Measurements from ENCODE around the gene CDH13. TPM values are rescaled to one million over a fixed set of nuclear protein-coding genes. Genes with fewer than 3 reads are reported as not detected.

CDH13 gene
- total RNA-seq, 1 experiment from 2014 or later, result not detected

DNA sequence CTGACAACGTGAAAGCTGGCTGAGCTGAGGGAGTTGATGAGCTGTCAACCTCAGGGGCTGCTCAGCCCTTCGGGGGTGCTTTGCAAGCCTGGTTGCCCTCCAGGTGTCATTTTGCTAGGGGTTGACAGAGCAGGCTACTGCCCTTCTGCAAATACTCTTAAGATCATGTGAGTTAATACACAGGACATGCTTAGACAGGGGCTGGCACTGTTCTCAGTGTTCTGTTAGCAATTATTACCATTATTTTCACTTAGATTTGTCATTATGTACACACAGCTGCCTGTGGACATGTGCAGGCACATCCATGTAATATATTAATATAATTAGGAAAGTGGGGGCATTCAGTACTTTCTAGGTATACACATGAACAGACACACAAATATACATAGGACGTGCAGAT, 626.8 kb downstream of the CDH13 start:
- in situ Hi-C loops (cut with HindIII; ENCODE audit: low pct_unique_long_range_greater_than_20kb, low sequenced_read_pairs), result no loop called here
- DNase-seq (ENCODE audit: low read depth, low spot score), result no peak

DNA sequence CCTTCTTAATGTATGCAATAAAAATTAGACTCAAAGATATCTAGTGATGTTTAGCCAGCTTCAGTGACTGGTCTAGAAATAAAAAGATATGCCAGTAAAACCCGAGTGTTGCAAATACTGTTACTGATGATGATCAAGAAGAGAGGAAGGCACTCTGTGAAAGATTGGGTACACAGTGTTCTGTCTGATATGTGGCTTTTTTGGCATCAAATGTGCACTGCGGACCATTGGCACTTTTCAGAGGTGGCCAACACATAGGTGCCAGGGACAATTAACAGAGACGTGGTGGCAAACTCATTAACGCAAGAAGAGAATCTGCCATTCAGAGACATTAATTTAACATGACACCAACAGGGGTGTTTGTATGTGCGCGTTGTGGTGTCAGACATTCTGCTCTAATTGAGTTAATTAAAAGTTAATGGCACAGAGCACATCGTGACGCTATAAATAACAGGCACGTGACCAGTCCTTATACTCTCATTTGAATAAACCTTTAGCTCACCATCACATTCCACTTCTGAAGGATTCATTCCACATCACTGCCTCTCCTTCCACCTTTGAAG, 631.7 kb downstream of the CDH13 start:
- no peak for DNase-seq (ENCODE audit: low read depth, low spot score)
- in situ Hi-C loops (cut with HindIII; ENCODE audit: low pct_unique_long_range_greater_than_20kb, low sequenced_read_pairs), result no loop called here

DNA sequence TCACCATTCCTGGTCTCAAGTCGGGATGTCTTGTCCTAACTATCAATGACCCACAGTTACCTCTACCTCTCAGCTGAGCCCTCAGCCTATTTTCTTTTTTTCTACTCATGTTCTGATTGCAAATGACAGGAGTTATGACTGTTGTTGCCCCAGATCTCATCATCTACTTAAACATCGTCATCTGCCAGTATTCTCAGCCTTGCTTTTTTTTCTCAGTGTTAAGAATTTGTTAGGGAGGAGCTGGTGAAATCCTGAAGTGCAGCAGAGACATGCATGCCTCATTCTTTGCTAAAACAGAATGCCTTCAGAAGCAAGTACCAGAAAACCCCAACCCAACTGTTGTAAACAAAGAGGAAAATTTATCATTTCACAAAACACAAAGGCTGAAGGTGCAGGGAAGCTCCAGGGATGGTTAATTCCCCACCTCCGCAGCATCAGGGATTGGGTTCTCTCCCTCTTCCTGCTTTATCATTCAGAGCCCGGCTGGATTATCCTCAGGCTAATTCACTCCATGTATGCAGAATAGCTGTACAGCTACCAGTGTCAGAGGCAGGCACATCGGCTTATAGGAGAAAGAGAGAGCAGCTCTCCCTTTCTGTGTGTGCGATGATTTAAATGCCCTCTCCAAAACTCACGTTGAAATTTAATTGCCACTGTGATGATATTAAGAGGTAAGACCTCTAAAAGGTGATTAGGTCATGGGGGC, 640.2 kb downstream of the CDH13 start:
- in situ Hi-C loops (cut with HindIII; ENCODE audit: low pct_unique_long_range_greater_than_20kb, low sequenced_read_pairs), result no loop called here
- no peak for DNase-seq (ENCODE audit: low read depth, low spot score)

DNA sequence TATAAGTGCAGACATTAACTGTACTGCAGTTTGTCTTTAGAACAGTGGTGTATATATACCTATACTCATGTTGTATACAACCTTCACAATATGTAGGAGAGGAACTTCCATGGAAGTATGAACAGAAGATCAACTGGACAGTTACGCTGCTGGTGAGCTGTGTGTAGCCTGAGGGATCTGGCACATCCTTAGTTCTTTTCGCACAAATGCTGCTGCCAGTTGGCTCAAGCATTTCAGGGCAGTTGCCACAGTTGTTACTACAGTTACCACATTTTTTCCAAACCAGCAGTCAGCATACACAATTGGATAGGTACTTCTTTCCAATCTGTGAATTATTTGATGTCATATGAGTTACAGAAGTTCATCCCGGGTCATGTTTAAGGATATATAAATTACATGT, 641.4 kb downstream of the CDH13 start:
- in situ Hi-C loops (cut with HindIII; ENCODE audit: low pct_unique_long_range_greater_than_20kb, low sequenced_read_pairs), result no loop called here
- no peak for DNase-seq (ENCODE audit: low read depth, low spot score)

DNA sequence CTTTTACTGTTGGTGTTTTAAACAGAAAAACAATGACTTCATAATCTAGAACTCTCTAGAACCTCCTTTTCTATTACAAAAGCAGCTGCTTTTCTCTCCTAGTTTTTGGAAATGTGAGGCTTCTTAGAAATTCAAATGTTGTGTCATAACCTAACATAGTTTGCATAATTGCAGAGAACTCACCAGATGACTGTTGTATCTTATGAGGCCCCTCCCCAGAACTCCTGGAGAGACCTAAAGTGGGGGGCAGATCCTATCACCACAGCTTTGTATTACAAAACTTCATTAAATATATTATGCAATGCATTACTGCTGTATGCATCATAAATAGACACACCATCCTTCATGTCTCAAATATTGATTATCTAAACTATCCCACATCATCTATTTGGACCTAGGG, 642.3 kb downstream of the CDH13 start:
- in situ Hi-C loops (cut with HindIII; ENCODE audit: low pct_unique_long_range_greater_than_20kb, low sequenced_read_pairs), result no loop called here

DNA sequence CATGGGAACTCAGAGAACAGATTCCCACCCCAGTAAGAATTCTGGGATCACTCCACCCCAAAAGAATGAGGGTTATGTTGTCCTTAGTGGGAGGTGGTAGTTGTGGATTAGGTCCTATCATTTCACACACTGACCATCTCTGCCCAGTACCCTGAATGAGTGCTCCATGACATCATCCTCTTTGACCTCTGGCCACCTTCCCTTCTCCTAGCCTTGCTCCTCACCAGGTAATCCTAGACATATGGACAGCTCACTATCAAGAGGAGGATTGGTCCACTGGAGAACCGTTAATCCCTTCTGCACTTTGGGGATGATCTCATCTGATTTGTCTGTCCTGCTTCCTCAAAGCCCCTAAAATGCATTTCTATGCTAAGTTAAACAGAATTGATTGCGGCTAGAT, 642.8 kb downstream of the CDH13 start:
- in situ Hi-C loops (cut with HindIII; ENCODE audit: low pct_unique_long_range_greater_than_20kb, low sequenced_read_pairs), result no loop called here
- DNase-seq (ENCODE audit: low read depth, low spot score), result no peak

More for the DNA sequence above, 642.3 kb downstream of the CDH13 start:
- DNase-seq (ENCODE audit: low read depth, low spot score), result no peak

DNA sequence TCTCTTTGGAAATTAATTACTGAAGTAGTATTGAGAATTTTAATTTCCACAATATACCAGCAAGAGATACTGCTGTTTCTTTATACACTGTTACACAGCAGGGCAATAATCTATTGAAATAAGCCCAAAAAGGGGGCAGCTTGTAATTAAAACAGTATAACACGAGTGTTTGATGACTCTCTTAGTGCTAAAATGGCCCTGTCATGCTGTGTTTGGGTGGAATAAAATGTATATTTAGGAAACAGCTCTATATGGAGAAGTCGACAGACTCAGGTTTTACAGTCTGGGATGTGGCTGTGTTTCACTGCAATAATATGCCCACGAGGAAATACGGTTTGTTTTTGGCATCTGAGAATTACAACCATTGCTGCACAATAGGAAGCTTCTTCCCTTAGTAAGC, 643.3 kb downstream of the CDH13 start:
- in situ Hi-C loops (cut with HindIII; ENCODE audit: low pct_unique_long_range_greater_than_20kb, low sequenced_read_pairs), result no loop called here
- DNase-seq (ENCODE audit: low read depth, low spot score), result no peak

DNA sequence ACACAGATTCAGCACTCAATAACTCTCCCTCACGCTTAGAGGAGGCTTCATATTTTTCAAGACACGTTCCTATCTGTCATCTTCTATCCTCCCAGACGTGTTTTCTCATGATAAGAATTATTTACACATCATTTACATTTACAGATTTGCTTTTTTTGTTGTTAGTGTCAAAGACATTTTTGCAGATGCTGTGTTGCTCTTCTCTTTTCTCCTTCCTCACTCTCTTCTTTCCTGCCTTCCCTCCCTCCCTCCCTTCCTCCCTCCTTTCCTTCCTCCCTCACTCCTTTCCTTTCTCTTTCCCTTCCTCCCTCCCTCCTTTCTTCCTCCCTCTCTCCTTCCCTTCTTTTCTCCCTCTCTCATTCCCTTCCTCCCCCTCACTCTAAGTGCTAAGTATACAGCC, 643.9 kb downstream of the CDH13 start:
- DNase-seq (ENCODE audit: low read depth, low spot score), result no peak
- in situ Hi-C loops (cut with HindIII; ENCODE audit: low pct_unique_long_range_greater_than_20kb, low sequenced_read_pairs), result no loop called here

DNA sequence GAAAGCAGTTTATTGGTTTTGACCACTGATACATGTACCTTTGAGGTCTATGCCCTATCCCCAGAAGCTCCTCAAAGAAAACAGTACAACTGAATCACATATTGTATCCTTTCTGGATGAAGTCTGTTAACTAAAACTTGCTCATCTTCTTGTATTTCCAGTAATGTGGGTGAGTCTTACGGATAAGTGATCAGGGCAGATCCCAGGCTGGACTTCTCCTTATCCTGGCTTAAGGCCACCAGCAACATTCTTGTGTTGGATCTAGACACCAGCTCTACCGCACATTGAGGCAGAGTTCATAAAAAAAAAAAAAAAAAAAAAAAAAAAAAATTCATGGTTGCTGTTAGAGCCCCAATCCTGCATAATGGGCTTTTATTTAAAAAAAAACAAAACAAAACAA, 644.4 kb downstream of the CDH13 start:
- DNase-seq (ENCODE audit: low read depth, low spot score), result no peak
- in situ Hi-C loops (cut with HindIII; ENCODE audit: low pct_unique_long_range_greater_than_20kb, low sequenced_read_pairs), result no loop called here

DNA sequence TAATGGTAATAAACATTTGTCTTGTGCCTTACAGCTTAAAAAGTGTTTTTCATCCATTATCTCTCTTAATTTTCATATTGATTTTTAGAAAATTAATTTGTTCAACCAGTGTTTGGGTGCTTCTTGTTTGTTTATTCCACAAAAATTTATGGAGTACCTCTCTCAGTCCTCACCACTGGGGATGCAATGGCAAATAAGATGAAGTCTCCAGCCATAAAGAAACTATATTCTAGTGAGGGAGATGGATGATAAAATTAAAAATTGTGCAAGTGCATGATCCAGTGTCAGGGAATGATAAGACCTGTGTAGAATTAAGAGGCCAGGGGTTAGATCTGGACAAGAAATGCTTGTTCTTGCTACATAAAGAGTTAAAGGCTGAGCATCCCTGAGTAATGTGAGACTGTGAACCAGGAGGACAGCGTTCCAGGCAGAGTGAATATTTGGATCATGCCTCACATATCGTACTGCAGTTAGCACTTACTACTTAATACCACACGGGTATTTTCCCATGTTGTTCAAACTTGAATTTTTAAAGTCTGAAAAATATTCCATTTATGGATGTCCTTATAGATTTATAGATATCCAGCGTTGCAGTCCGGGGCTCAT, 645.3 kb downstream of the CDH13 start:
- in situ Hi-C loops (cut with HindIII; ENCODE audit: low pct_unique_long_range_greater_than_20kb, low sequenced_read_pairs), result no loop called here
- no peak for DNase-seq (ENCODE audit: low read depth, low spot score)

DNA sequence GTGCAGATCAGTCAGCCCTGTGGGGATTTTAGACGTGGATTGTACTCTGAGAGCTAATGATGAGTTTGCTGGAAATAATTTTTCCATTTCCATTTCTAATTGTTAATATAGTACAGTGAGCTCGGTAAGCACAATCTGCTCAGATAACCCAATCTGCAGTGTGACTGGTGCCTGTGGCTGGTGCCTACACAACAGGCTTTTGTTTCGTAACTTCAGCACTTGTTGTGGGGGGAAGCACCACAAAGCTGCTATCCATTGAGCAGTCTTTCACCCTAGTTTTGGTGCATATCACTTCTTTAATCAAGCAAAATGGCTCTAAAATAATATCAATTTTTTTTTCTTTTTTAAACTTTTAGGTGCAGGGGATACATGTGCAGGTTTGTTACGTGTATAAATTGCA, 646.1 kb downstream of the CDH13 start:
- in situ Hi-C loops (cut with HindIII; ENCODE audit: low pct_unique_long_range_greater_than_20kb, low sequenced_read_pairs), result no loop called here
- DNase-seq (ENCODE audit: low read depth, low spot score), result no peak

DNA sequence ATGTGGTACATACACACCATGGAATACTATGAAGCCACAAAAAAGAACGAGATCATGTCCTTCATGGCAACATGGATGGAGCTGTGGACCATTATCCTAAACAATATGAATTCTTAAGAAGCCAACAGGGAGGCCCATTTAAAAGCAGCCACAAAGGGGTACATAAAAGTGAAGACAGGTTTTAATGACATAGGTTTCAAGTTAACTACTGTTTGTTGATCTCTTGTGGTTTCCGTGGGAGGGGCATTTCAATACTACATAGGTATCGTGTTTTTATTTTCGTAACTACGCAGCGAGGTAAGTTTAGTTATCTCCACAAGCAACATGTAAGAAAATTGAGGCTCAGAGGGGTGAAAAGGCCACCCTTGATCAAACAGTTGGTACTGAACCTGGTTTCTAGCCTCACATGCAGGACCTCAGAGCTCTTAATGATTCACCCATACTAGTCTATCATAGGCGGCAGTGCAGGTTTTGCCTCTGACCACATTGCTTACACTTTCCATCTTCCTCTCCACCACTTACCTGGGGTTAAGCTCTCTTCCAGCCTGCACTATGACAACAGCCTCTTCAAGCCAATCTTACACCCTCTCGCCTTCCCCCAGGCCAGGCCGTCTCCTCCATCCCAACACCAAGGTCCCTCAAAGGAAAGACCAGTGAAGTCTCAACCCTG, 646.9 kb downstream of the CDH13 start:
- no peak for DNase-seq (ENCODE audit: low read depth, low spot score)
- in situ Hi-C loops (cut with HindIII; ENCODE audit: low pct_unique_long_range_greater_than_20kb, low sequenced_read_pairs), result no loop called here

DNA sequence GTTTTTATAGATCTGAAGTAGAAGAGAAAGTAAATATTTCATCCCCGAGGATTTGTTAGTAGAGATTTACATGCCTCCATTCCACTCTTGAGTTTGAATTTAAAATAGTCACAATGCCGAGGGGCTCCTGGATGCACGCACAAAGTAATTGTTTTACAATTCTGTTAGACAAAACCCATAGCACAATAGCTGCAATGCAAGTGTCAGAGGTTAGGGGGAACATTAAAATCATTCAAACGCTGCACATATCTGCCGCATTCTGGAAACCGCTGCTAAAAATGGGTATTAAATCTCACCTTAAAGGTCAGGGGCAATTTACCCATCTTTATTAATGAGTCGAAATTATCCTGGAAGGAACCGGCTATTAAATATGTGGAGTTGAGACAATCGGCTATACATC, 652.5 kb downstream of the CDH13 start:
- in situ Hi-C loops (cut with HindIII; ENCODE audit: low pct_unique_long_range_greater_than_20kb, low sequenced_read_pairs), result no loop called here
- no peak for DNase-seq (ENCODE audit: low read depth, low spot score)

DNA sequence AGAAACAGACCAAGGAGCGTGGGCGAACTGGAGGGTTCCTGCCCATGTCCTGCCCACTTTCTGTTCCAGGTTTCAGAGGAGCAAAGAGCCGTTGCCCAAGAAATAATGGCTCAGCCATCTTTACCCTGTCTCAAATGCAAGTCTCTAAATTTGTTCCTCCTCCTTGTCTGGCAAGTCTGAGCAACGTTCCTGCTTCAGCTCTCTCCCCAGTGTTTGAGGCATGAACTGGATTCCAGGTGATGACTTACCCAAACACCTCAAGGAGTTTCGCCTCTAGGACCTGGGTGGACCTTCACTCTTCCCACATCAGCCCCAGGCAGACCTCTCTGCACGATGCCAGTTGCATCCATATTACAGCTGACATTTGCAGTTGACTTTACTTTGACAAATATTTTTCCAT, 659.2 kb downstream of the CDH13 start:
- in situ Hi-C loops (cut with HindIII; ENCODE audit: low pct_unique_long_range_greater_than_20kb, low sequenced_read_pairs), result no loop called here
- no peak for DNase-seq (ENCODE audit: low read depth, low spot score)

DNA sequence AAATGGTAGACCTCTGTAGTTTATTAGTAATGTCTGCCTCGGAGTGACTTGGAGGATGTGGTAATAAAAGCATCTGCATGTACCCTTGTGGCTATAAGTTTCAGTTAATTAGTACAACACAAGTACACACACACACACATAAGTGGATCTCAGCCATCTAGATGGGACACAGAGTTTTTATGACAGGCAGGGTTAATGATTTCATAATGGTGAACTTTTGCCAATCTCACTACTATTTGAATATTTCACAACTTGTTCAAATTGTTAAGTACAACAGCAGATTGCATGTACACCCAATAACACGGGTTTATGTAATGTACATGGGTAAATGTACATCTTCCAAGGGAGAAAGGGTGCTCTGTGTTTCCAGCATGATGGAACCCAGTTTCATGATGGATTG, 669.7 kb downstream of the CDH13 start:
- no peak for DNase-seq (ENCODE audit: low read depth, low spot score)
- in situ Hi-C loops (cut with HindIII; ENCODE audit: low pct_unique_long_range_greater_than_20kb, low sequenced_read_pairs), result no loop called here

DNA sequence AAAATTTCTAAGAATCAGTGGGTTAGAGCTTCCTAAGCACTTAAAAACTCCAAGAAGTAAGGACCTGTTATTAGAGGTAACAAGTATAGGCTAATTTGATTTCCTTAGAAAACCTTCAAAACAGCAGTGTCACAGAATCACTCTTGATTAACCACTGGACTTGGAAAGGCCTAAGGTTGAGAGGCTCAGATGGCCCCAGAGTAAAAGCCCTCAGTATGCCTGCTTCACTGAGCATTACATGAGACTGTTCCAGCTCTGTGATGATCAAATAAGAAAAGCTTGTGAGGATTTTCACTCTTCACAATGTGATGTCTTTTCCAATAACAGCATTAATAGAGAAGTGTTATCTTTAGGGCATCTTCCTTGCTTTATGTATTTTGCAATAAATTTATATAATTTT, 671.8 kb downstream of the CDH13 start:
- DNase-seq (ENCODE audit: low read depth, low spot score), result no peak
- in situ Hi-C loops (cut with HindIII; ENCODE audit: low pct_unique_long_range_greater_than_20kb, low sequenced_read_pairs), result no loop called here

DNA sequence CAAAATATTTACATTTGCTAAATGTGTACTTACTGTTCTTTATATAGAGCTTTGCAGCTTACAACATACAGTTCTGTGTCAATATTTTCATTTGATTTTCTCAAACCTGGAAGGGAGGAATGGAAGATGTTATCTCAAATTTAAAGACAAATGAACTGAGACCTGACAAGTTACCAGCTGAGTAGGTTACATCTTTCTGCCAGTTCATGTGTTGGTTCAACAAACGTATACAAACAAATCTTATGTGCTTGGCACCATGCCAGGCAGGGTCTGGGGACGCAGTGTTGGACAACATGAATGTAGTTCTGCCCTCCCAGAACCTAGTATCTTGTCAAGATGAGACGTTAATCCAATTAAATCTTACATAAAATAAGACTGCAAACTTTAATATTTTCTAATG, 673.6 kb downstream of the CDH13 start:
- DNase-seq (ENCODE audit: low read depth, low spot score), result no peak
- in situ Hi-C loops (cut with HindIII; ENCODE audit: low pct_unique_long_range_greater_than_20kb, low sequenced_read_pairs), result no loop called here

DNA sequence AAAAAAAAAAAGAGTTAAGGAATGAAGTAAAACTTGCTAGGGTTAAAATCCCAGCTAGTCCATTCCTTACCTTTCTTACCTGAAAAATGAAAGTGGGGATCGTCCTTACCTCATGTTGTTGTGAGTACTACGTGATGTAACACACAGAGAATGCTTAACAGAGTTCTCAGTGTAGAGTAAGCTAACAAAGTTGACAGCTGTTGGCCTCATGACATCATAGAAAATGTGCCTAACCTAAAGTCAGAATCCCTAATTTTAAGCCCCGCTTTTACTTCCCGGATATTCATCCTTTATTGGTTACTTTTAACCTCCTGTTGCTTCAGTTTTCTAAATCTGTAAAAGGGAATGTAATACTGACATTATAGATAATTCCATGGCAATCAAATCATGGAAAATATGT, 675.2 kb downstream of the CDH13 start:
- in situ Hi-C loops (cut with HindIII; ENCODE audit: low pct_unique_long_range_greater_than_20kb, low sequenced_read_pairs), result no loop called here
- DNase-seq (ENCODE audit: low read depth, low spot score), result no peak

DNA sequence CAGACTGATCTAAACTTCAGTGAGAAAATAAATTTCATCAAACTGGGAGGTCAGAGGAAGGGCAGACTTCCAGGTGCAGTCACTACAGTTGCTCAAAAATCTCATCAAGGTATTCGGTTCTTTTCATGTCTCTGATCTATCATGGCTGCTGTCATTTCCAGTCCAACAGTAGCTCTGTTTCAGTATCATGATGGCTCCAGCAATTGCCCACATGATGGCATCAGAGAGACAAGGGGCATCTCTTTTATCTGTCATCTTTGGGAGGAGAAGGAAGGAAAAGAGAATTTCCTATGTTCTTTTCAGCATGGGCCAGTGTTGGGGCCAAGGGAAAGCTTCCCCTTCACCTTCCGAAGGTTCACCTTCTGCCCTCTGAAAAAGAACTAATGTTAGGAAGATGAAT, 676.1 kb downstream of the CDH13 start:
- in situ Hi-C loops (cut with HindIII; ENCODE audit: low pct_unique_long_range_greater_than_20kb, low sequenced_read_pairs), result no loop called here
- peak; percentile 33 for DNase-seq (ENCODE audit: low read depth, low spot score)
